HG02840 (cell line): Measurements from ENCODE around the gene SMCHD1.

ENCODE experiments used
- ATAC-seq: cut with Tn5 transposase; IDR thresholded peaks from one replicate; pipeline ENCODE4 v1.9.1; 2021; ENCODE audit warnings: mild to moderate bottlenecking, moderate library complexity, moderate number of reproducible peaks; ENCODE audit not compliant: unreplicated experiment, low FRiP score

The SMCHD1 gene

DNA sequence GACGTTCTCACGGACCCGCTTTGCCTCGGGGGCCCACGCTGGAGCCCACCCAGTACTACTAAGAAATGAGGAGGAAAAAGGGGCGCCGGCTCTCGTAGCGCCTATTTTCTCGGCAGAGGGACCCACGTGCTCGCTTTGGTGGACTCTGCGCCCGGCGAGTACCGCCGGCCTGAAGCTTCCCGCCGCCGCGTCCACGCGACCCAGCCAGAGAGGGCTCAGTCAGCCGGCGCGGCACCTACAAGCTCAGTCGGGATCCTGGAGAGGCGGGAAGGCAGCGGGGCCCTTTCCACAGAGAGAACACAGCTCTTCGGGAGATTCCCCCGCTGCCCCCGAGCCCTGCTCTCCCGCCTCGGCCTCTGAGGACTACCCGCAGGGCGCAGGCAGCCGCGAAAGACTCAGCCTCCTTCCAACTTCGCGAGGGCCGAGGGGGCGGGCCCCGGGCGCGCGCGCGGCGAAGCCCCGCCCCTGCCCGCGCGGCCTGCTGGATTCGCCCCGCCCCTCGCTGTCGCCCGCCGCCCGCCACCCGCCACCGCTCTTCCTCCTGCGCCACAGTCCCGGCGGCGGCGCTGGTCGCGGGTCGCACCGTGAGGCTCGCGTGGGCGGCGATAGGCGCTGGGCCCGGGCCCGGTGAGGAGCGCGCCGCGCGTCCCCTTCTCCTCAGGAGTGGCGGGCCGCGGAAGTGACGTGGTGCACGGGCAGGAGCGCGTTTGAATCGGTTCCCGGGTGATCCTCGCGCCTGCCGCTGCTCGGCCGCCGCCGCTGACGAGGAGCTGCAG is at the start of gene SMCHD1:
SMCHD1 (plus strand) TSS at position 549 of the 776 bp plus-strand sequence. CDS start 350 bp downstream, outside the sequence.
- ATAC-seq = peak; percentile 59

DNA sequence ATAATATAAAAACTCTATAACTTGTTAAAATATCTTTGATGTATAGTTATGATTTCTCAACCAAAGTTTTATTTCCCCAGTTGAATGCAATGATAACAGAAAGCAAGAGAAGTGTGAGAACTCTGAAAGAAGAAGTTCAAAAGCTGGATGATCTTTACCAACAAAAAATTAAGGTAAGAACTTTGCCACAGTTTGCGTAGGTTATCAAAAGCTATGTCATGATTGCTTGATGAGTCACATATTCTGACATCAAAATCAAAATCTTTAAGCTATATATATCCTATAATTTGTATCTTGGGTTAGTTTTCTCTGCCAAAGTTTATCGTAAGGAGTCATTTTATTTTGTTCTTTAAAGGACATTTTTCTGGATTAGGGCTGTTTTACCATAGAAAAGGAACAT is 49.2 kb upstream of the SMCHD1 start:
- no peak for ATAC-seq

GRCh38 chr18:2609604-2610003 is 45.9 kb upstream of the SMCHD1 start:
- ATAC-seq = no peak

DNA sequence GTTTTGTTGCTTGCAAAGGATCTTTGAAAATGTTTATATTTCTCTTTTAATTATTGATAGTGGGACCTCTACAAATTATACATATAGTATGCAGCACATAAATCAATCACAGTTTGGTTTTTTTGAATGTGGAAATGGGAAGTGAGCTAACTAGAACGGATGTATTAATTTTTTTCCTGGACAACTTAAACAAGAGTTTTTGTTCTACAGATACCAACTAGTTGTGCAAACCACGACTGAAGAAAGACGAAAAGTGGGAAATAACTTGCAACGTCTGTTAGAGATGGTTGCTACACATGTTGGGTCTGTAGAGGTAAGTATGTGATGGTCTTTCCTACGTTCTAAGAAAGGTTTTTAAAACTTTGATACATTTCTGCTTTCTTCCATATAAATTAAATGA is 45.0 kb upstream of the SMCHD1 start:
- ATAC-seq = no peak

GRCh38 chr18:2612996-2613395 is 42.5 kb upstream of the SMCHD1 start:
- ATAC-seq = no peak

GRCh38 chr18:2617401-2617998 is 38.0 kb upstream of the SMCHD1 start:
- ATAC-seq = no peak

DNA sequence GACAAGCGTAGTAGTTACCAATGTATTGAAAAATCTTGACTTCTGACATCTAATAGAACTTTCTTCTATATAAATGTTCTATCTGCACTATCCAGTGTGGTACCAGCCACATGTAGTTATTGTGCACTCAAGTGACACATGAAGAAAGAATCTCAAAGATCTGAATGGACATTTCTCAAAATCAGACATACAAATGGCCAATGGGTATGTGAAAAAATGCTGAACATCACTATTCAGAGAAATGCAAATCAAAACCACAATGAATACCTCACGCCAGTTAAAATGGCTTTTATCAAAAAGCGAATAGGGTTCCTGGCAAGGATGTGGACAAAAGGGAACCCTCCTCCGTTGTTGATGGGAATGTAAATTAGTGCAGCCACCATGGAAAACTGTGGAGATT is 37.5 kb upstream of the SMCHD1 start:
- ATAC-seq = no peak

GRCh38 chr18:2625217-2625616 is 30.3 kb upstream of the SMCHD1 start:
- no peak for ATAC-seq

DNA sequence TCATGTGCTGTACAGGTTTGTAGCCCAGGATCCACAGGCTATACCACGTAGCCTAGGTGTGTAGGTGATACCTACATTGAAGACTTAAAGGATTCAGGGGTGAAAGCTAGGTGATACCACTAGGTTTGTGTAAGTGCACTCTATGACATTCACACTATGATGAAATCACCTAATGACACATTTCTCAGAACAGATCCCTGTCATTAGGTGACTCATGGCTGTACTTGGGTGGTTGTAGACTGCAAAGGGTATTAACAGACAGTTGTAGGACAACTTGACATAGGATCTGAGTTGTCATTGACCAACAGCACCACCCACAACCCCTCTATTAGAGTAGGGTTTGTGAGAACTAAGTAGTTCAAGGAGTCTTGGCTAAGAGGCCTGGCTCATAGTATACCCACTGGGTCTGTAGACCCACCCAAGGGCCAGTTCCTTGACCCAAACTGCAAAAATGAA is 27.7 kb upstream of the SMCHD1 start:
- no peak for ATAC-seq

DNA sequence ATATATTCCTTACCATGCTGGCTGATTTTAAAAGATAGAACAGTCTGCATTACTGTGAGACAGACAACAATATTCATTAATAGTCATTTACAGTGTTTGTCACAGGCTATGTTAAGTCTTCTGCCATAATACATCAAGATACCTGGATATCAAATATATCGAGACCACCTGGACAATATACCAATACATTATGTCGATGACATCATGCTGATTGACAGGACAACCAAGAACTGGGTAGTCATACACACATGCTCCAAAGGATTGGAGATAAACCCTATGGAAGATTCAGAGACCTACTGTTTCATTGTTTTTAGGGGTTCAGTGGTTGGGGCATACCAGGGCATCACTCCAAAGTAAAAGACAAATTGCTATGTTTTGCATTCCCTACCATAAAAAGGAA is 26.5 kb upstream of the SMCHD1 start:
- ATAC-seq = no peak

DNA sequence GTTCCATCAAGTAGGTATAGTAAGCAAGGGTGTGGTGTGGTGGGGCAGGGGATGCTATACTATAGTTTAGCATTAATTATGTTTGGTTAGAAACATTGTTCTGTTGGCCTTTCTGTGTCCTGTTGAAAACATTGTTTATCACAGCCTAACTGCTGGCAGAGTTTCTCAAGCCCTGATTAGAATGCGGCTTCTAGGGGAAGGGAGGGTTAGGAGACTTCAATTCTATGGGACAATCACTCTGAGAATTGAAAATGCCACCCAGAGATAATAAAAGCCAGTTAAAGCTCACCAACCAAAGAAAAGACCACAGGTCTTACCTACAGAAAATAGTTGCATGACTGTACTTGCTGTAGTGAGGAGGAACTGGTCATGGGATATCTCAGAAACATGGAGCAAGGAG is 19.9 kb upstream of the SMCHD1 start:
- ATAC-seq = no peak

GRCh38 chr18:2636126-2636631 is 19.3 kb upstream of the SMCHD1 start:
- no peak for ATAC-seq

GRCh38 chr18:2641638-2642037 is 13.9 kb upstream of the SMCHD1 start:
- ATAC-seq = peak; percentile 57

DNA sequence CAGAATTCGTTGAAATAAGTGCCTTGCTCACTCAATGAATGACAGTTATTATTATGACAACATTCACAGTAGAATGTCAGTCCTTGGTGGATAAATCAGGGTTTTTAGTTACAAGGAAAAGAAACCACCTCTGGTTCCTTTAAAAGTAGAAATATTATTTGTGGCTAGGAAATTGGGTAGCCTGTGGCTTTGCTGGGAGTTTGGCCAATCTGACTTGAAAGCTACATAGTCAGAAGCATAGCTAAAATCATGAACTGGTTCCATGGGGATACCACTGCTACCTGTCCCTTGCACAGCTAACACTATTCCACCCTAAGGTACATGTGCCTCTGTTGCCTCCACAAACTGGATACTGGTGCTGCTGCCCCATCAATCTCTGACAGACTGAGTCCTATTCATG is 12.8 kb upstream of the SMCHD1 start:
- ATAC-seq = no peak

DNA sequence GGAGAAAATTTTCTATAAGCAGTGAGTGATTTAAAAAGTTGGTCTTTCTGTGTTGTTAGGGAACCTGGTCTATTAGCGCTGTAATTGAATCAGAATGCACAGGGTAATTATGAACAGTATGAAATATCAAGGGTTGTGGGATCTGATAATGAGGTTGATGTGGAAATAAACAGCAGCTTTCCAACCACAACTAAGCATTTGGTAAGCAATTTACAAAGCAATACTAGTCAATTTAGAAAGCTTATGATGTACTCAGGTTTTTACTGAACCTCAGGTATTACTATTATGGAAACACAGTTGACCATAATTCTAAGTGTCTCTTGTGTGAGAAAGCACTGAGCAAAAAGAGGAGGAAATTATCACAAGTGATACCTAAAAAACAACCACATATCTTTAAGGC is 11.0 kb upstream of the SMCHD1 start:
- no peak for ATAC-seq

DNA sequence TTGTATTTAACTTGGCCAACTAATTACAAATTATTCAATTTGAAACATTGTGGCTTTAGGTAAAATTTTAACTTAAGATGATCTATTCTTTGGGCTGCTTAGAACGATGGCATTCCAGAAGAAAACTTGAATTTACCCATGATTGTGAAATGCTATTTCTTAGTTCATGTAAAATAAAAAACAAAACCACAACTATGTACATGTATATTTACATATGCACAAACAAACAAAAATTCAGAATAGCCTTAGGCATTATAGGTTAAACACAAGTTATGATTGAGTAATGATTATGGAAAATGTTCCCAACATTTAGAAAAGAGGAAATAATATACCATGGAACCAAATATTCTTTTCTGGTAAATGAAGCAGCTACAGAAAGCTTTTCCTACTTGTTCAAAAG is 3.5 kb upstream of the SMCHD1 start:
- no peak for ATAC-seq

DNA sequence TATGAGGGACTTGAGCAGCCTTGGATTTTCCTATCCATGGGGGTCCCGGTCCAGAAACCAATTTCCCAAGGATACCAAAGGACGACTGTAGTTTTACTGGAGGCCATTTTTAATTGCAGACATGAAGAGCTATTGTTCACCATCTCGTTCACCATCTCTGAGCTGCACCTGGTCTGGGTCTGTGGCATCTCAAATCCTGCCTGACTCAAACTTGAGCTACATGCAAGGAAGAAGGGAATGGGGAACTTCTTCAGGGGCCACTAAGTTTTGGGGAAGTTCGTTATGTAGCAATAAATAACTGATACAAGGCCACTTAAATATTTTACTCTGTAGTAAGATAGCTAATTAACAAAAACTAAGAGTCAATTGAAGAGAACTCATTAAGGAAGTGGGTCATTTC is 2.1 kb upstream of the SMCHD1 start:
- no peak for ATAC-seq

GRCh38 chr18:2654169-2654927 is 1.2 kb upstream of the SMCHD1 start:
- ATAC-seq = no peak

DNA sequence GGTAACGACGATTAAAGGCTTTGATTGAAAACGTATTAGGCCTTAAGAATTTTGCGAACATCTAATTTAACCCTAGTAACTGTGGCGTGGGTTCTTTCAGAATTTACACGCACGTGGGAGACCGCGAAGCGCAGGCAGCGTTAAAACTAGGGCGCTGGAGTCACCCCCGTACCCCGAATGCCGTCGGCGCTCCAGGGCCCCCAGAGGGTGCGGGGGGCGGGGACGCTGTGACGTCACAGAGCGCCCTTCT is 673 bp upstream of the SMCHD1 start:
- ATAC-seq = peak; percentile 40

DNA sequence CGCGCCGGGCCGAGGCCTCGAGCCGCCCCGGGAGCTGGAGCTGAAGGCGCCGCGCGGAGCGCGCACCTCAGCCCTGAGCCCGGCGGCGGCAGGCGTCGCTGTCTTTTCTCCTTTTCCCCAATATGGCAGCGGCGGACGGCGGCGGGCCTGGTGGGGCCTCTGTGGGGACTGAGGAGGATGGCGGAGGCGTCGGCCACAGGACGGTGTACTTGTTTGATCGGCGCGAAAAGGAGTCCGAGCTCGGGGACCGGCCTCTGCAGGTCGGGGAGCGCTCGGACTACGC is 369 bp downstream of the SMCHD1 start:
- no peak for ATAC-seq

DNA sequence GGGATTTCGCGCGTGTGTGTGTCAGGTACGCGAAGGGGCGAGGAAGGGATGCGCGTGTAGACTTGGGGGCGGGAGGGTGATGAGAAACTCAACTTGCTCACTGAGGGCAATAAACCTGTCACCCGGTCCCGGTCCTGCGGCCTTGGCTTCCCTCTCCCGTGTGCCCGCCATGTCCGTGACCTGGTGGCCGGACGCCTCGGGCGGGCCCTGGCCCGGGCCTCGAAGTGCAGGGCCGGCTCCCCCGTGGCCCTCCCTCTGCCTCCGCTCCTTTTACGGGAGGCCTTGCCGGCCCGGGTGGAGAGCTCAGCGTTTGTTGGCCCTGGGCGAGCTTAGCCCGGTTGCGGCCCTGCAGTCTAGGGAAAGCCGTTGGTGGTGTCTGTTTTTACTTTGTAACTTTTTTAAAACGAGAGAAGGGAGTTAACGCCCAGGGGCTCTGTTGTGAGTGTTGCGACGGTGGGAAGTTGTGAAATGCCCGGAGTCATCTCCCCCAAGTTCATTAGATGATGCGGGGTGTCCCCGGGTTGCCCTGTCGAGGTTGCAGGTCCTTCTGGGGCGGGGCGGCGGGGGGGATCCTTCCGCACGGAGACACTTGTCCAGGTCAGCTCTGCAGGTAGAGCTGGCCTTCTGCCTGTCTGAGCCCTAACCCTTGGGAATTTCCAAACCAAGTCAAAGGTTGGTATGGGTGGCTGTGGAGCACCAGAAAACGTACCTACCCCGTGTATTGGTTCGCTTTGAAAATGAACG is 883 bp downstream of the SMCHD1 start:
- peak; percentile 1 for ATAC-seq
